T-helper 17 cell (primary cell): Measurements from ENCODE around the gene CHAC1. TPM values are rescaled to one million over a fixed set of nuclear protein-coding genes. Genes with fewer than 3 reads are reported as not detected.

Source experiments
- ATAC-seq: fragments of 150-1000 bp; cut with Tn5 transposase; 2 replicates; pipeline ENCODE4 v1.10.0; 2021; ENCODE audit warnings: mild to moderate bottlenecking, moderate library complexity
- DNase-seq, 3 donors: peaks; one replicate each; pipeline versions ENCODE4 v3.0.0 to v3.0.0-alpha.2; 2020 to 2021
- H3K9me3 ChIP-seq: one replicate; pipeline ENCODE4 v1.7.0; 2013; ENCODE audit warnings: low read length, mild to moderate bottlenecking; ENCODE audit not compliant: control insufficient read depth, poor library complexity, severe bottlenecking
- H3K27ac Mint-ChIP-seq: one replicate; pipeline ENCODE4 v1.8.0; 2022; ENCODE audit warnings: mild to moderate bottlenecking, moderate library complexity, mixed read lengths
- H3K27me3 Mint-ChIP-seq: one replicate; pipeline ENCODE4 v1.8.0; 2022; ENCODE audit warnings: mixed read lengths
- H3K36me3 Mint-ChIP-seq: one replicate; pipeline ENCODE4 v1.8.0; 2022; ENCODE audit warnings: low read depth, mixed read lengths
- H3K4me1 Mint-ChIP-seq: one replicate; pipeline ENCODE4 v1.8.0; 2022; ENCODE audit warnings: mild to moderate bottlenecking, mixed read lengths
- H3K4me3 Mint-ChIP-seq: one replicate; pipeline ENCODE4 v1.8.0; 2022; ENCODE audit warnings: mild to moderate bottlenecking, moderate library complexity, mixed read lengths
- total RNA-seq, 4 donors: library from RNA in 2 of 4; stranded (reverse) in 2 of 4; gene quantifications; one replicate each; pipeline ENCODE4 v1.2.3 and lab custom pipeline; 2022 to 2026

The CHAC1 gene
- total RNA-seq, 2 donors from 2014 or later = 0.35 to 0.70 TPM

- Mint-ChIP-seq H3K36me3 (peaks cover 16% of the 10 kb centered on the region), H3K4me3 (no peak overlapping the region)
These were observed 25.3 kb downstream of the CHAC1 start for GRCh38 chr15:40978562-40978961.

GRCh38 chr15:40981186-40981585 lies 27.9 kb downstream of the CHAC1 start:
- Mint-ChIP-seq H3K27ac (no peak overlapping the region), H3K36me3 (peaks cover 18% of the 10 kb centered on the region), H3K27me3 (no peaks in the 10 kb centered on the region), H3K4me3 (no peak overlapping the region), H3K4me1 (peaks cover 10% of the 10 kb centered on the region)
- no peaks in the 10 kb centered on the region for H3K9me3 ChIP-seq
- ATAC-seq = no peak
- no peak for DNase-seq

More at GRCh38 chr15:40978562-40978961, 25.3 kb downstream of the CHAC1 start:
- no peaks in the 10 kb centered on the region for H3K9me3 ChIP-seq
- Mint-ChIP-seq H3K4me1 (peaks cover 10% of the 10 kb centered on the region), H3K27ac (no peak overlapping the region), H3K27me3 (no peaks in the 10 kb centered on the region)
- ATAC-seq (no peak), DNase-seq (no peak)

GRCh38 chr15:40982855-40983254 lies 29.6 kb downstream of the CHAC1 start:
- H3K36me3 Mint-ChIP-seq = peaks cover 18% of the 10 kb centered on the region
- H3K4me3 Mint-ChIP-seq = no peak overlapping the region
- H3K27me3 Mint-ChIP-seq = no peaks in the 10 kb centered on the region
- peaks cover 8% of the 10 kb centered on the region for H3K4me1 Mint-ChIP-seq
- no peaks in the 10 kb centered on the region for H3K9me3 ChIP-seq
- DNase-seq (no peak), ATAC-seq (no peak)
- no peak overlapping the region for H3K27ac Mint-ChIP-seq

GRCh38 chr15:40984406-40984805 lies 31.1 kb downstream of the CHAC1 start:
- Mint-ChIP-seq H3K27me3 (no peaks in the 10 kb centered on the region), H3K4me1 (peaks cover 8% of the 10 kb centered on the region), H3K36me3 (peaks cover 16% of the 10 kb centered on the region), H3K4me3 (no peak overlapping the region), H3K27ac (no peak overlapping the region)
- no peak for ATAC-seq
- no peaks in the 10 kb centered on the region for H3K9me3 ChIP-seq
- DNase-seq = no peak

GRCh38 chr15:40984964-40985363 lies 31.7 kb downstream of the CHAC1 start:
- Mint-ChIP-seq H3K27me3 (no peaks in the 10 kb centered on the region), H3K4me3 (no peak overlapping the region), H3K27ac (no peak overlapping the region), H3K36me3 (peaks cover 16% of the 10 kb centered on the region), H3K4me1 (peaks cover 12% of the 10 kb centered on the region)
- DNase-seq (no peak), ATAC-seq (no peak)
- H3K9me3 ChIP-seq = no peaks in the 10 kb centered on the region

- Mint-ChIP-seq H3K36me3 (peaks cover 13% of the 10 kb centered on the region), H3K27ac (peak overlapping the region; percentile 21), H3K4me1 (peaks cover 10% of the 10 kb centered on the region), H3K4me3 (no peak overlapping the region), H3K27me3 (no peaks in the 10 kb centered on the region)
- no peak for DNase-seq
- no peak for ATAC-seq
- H3K9me3 ChIP-seq = no peaks in the 10 kb centered on the region
These were observed 32.5 kb downstream of the CHAC1 start for GRCh38 chr15:40985541-40986330.

GRCh38 chr15:40986820-40987219 lies 33.5 kb downstream of the CHAC1 start:
- H3K9me3 ChIP-seq = no peaks in the 10 kb centered on the region
- Mint-ChIP-seq H3K4me1 (peaks cover 9% of the 10 kb centered on the region), H3K27ac (no peak overlapping the region), H3K4me3 (no peak overlapping the region), H3K36me3 (peaks cover 11% of the 10 kb centered on the region), H3K27me3 (no peaks in the 10 kb centered on the region)
- ATAC-seq (no peak), DNase-seq (no peak)

- H3K36me3 Mint-ChIP-seq = peaks cover 10% of the 10 kb centered on the region
- H3K27me3 Mint-ChIP-seq = no peaks in the 10 kb centered on the region
- no peaks in the 10 kb centered on the region for H3K9me3 ChIP-seq
- H3K4me3 Mint-ChIP-seq = no peak overlapping the region
- ATAC-seq (no peak), DNase-seq (no peak)
- peaks cover 7% of the 10 kb centered on the region for H3K4me1 Mint-ChIP-seq
- H3K27ac Mint-ChIP-seq = no peak overlapping the region
These were observed 34.9 kb downstream of the CHAC1 start for GRCh38 chr15:40988156-40988555.

- no peak for DNase-seq
- Mint-ChIP-seq H3K27ac (no peak overlapping the region), H3K4me1 (peaks cover 12% of the 10 kb centered on the region), H3K36me3 (peaks cover 15% of the 10 kb centered on the region), H3K4me3 (no peak overlapping the region), H3K27me3 (no peaks in the 10 kb centered on the region)
- ATAC-seq = no peak
- no peaks in the 10 kb centered on the region for H3K9me3 ChIP-seq
These were observed 36.8 kb downstream of the CHAC1 start for GRCh38 chr15:40990080-40990479.

GRCh38 chr15:40990789-40991188 lies 37.5 kb downstream of the CHAC1 start:
- peaks cover 17% of the 10 kb centered on the region for H3K36me3 Mint-ChIP-seq
- DNase-seq (no peak), ATAC-seq (no peak)

GRCh38 chr15:40991355-40991754 lies 38.1 kb downstream of the CHAC1 start:
- DNase-seq (no peak), ATAC-seq (no peak)
- peaks cover 15% of the 10 kb centered on the region for H3K4me1 Mint-ChIP-seq
- no peak overlapping the region for H3K27ac Mint-ChIP-seq
- H3K4me3 Mint-ChIP-seq = no peak overlapping the region
- H3K27me3 Mint-ChIP-seq = no peaks in the 10 kb centered on the region
- peaks cover 17% of the 10 kb centered on the region for H3K36me3 Mint-ChIP-seq
- H3K9me3 ChIP-seq = no peaks in the 10 kb centered on the region

More at GRCh38 chr15:40990789-40991188, 37.5 kb downstream of the CHAC1 start:
- Mint-ChIP-seq H3K4me3 (no peak overlapping the region), H3K4me1 (peaks cover 15% of the 10 kb centered on the region), H3K27me3 (no peaks in the 10 kb centered on the region), H3K27ac (no peak overlapping the region)
- H3K9me3 ChIP-seq = no peaks in the 10 kb centered on the region

- no peaks in the 10 kb centered on the region for H3K27me3 Mint-ChIP-seq
- H3K36me3 Mint-ChIP-seq = peaks cover 17% of the 10 kb centered on the region
- H3K4me3 Mint-ChIP-seq = no peak overlapping the region
- no peaks in the 10 kb centered on the region for H3K9me3 ChIP-seq
- DNase-seq (no peak), ATAC-seq (no peak)
- H3K4me1 Mint-ChIP-seq = peaks cover 15% of the 10 kb centered on the region
- no peak overlapping the region for H3K27ac Mint-ChIP-seq
These were observed 39.0 kb downstream of the CHAC1 start for GRCh38 chr15:40992241-40992741.

- DNase-seq (no peak), ATAC-seq (no peak)
- H3K27me3 Mint-ChIP-seq = no peaks in the 10 kb centered on the region
- H3K36me3 Mint-ChIP-seq = peaks cover 18% of the 10 kb centered on the region
- H3K9me3 ChIP-seq = no peaks in the 10 kb centered on the region
- no peak overlapping the region for H3K4me3 Mint-ChIP-seq
- peak overlapping the region; percentile 32 for H3K27ac Mint-ChIP-seq
- H3K4me1 Mint-ChIP-seq = peaks cover 15% of the 10 kb centered on the region
These were observed 39.6 kb downstream of the CHAC1 start for GRCh38 chr15:40992825-40993224.

GRCh38 chr15:40995656-40996055 lies 42.4 kb downstream of the CHAC1 start:
- Mint-ChIP-seq H3K4me1 (peaks cover 11% of the 10 kb centered on the region), H3K4me3 (no peak overlapping the region), H3K36me3 (peaks cover 17% of the 10 kb centered on the region), H3K27me3 (no peaks in the 10 kb centered on the region), H3K27ac (no peak overlapping the region)
- H3K9me3 ChIP-seq = no peaks in the 10 kb centered on the region
- DNase-seq (no peak), ATAC-seq (no peak)
